ENCODE data around the gene RICTOR.

Gene RICTOR

GRCh38 chr5:38985909-38986452 lies 88.2 kb downstream of the RICTOR start:
- H3K27ac ChIP-seq, result no peak overlapping the region
- no peak for TF ChIP-seq CTCF (conservative IDR thresholded peaks at IDR 0.05)

DNA sequence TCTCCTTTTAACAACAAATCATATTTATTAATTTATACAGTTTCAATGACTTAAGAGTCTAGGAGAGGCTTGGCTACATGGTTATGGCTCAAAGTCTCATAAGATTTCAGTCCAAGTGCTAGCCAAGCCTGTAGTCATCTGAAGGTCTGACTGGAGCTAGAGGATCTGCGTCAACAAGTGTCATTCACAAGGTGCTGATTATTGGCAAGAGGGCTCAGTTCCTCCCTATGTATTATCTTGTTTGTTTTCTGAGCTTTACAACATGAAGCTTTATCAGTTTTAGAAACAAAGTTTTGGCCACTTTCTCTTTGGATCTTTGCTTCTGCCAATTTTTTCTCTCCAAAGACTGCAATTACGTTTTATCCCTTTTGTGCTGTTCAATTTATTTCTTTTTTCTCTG lies 94.7 kb downstream of the RICTOR start:
- TF ChIP-seq CTCF (conservative IDR thresholded peaks at IDR 0.05), result no peak
- H3K27ac ChIP-seq, result no peak overlapping the region

DNA sequence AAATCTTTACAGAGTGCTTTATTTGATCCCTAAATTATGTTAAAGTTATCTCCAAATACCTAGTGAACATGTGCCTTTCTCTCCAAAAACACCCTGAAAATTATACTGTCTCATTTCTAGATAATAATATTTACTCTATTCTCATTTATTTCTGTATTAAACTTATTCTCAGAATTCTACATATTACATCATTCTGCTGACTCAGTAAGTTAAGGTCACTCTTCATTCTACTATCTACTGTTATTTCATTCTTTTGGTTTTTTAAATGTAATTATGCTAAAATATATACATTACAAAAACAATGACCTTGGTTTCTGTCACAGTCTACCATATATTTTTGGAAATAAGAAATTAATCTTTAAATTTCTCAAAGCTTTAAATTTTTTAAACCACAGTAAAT lies 96.2 kb downstream of the RICTOR start:
- no peak overlapping the region for H3K27ac ChIP-seq
- TF ChIP-seq CTCF (conservative IDR thresholded peaks at IDR 0.05), result no peak

GRCh38 chr5:38968665-38969064 lies 105.5 kb downstream of the RICTOR start:
- no peak overlapping the region for H3K27ac ChIP-seq
- no peak for TF ChIP-seq CTCF (conservative IDR thresholded peaks at IDR 0.05)

- TF ChIP-seq CTCF (conservative IDR thresholded peaks at IDR 0.05), result no peak
- no peak overlapping the region for H3K27ac ChIP-seq
Measured at GRCh38 chr5:38961691-38962090, 112.5 kb downstream of the RICTOR start.

DNA sequence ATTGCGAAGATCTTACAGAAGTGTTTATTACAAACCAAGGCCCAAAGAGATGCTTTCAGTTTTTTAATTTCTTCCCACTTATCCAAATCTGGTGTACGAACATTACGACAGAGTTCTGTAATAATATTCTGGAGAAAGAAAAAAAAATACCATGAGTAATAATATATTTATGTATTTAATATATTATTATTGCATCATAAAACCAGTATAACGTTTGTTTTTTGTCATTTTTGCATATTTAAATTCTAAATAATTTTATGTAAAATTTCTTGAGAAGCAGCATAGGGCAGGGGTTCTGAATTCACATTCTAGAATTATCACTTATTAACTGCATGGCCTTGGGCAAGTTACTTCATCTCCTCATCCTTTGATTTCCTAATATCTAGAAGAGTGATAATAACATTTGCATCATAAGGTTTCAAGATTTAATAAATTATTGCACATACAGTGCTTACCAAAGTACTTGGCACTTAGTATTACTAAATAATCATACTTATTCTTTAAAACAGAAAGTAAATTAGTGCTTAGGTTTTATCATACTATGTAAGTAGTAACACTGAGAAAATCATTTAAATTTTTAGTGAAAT lies 120.7 kb downstream of the RICTOR start:
- TF ChIP-seq CTCF (conservative IDR thresholded peaks at IDR 0.05), result no peak
- H3K27ac ChIP-seq, result no peak overlapping the region

DNA sequence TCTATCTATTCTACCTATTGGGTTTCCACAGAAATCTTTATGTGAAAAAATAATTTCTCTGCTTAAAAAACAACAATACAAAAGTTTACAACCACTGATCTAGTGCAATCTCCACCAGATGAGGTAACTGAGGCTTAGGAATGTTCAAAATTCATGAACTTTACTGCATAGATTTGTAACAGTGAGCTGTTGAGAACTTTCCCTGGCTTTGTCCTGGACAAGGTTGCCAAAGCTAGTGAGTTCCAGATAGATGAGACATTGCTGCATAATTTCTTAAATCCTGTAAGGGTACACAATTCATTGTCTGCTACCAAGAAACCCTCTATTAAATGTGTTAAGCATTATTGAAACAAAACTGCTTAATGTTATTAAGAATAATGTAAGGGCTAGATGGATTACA lies 125.7 kb downstream of the RICTOR start:
- no peak overlapping the region for H3K27ac ChIP-seq
- TF ChIP-seq CTCF (conservative IDR thresholded peaks at IDR 0.05), result no peak
